ENCODE measurements around the gene NEK5.

GRCh38 chr13:52160053-52160452 is 31.2 kb upstream of the NEK5 start:
- TF ChIP-seq CTCF (IDR thresholded peaks at IDR 0.05), result no peak
- no peak for TF ChIP-seq POLR2A (IDR thresholded peaks at IDR 0.05)
- TF ChIP-seq EP300 (IDR thresholded peaks at IDR 0.05), result no peak

Measured in stomach (tissue), 4 donors.